ENCODE data around the gene C1QTNF8. TPM values are rescaled to one million over a fixed set of nuclear protein-coding genes. Genes with fewer than 3 reads are reported as not detected.

C1QTNF8 gene
- total RNA-seq, 4 donors from 2014 or later = not detected

- Histone ChIP-seq H3K4me3 (no peak overlapping the region), H3K27me3 (peaks cover 18% of the 10 kb centered on the region), H3K27ac (no peak overlapping the region), H3K4me1 (no peaks in the 10 kb centered on the region), H3K9me3 (no peaks in the 10 kb centered on the region), H3K36me3 (no peaks in the 10 kb centered on the region)
- intact Hi-C loops (cut with DNase I; ENCODE audit: low total_unique reads) (no loop called here), in situ Hi-C loops (cut with MboI; ENCODE audit: low pct_ligation_motif_present in 1 of 4, low pct_unique_long_range_greater_than_20kb in 1 of 4, low sequenced_read_pairs in 3 of 4) (no loop called here)
- DNase-seq = no peak
- TF ChIP-seq EP300 (IDR thresholded peaks at IDR 0.05; ENCODE audit: low read depth) = no peak
- TF ChIP-seq POLR2AphosphoS5 (IDR thresholded peaks at IDR 0.05) = no peak
- no peak for TF ChIP-seq POLR2A (IDR thresholded peaks at IDR 0.05)
- TF ChIP-seq CTCF (IDR thresholded peaks at IDR 0.05) = no peak
- 81% methylated on average over 23 of the region's 23 CpGs; no CpG with 5 or more reads in 1 of the 2 donors for WGBS, 2 donors (ENCODE audit: low coverage in 1 of 2)
Measured at GRCh38 chr16:1121009-1121408, 25.0 kb upstream of the C1QTNF8 start.

- H3K27ac ChIP-seq = no peak overlapping the region
- H3K4me3 ChIP-seq = no peak overlapping the region
- no peaks in the 10 kb centered on the region for H3K36me3 ChIP-seq
- H3K4me1 ChIP-seq = no peaks in the 10 kb centered on the region
- H3K9me3 ChIP-seq = no peaks in the 10 kb centered on the region
- DNase-seq = no peak
- in situ Hi-C loops (cut with MboI; ENCODE audit: low pct_ligation_motif_present in 1 of 4, low pct_unique_long_range_greater_than_20kb in 1 of 4, low sequenced_read_pairs in 3 of 4) (no loop called here), intact Hi-C loops (cut with DNase I; ENCODE audit: low total_unique reads) (no loop called here)
- WGBS, 2 donors (ENCODE audit: low coverage in 1 of 2) = 72% methylated on average over 17 of the region's 22 CpGs; no CpG with 5 or more reads in 1 of the 2 donors
- TF ChIP-seq EP300 (IDR thresholded peaks at IDR 0.05; ENCODE audit: low read depth) (no peak), CTCF (IDR thresholded peaks at IDR 0.05) (no peak), POLR2AphosphoS5 (IDR thresholded peaks at IDR 0.05) (no peak), POLR2A (IDR thresholded peaks at IDR 0.05) (no peak)
- H3K27me3 ChIP-seq = peaks cover 18% of the 10 kb centered on the region
Measured at GRCh38 chr16:1120577-1120941, 24.5 kb upstream of the C1QTNF8 start.

- intact Hi-C loops (cut with DNase I; ENCODE audit: low total_unique reads) = no loop called here
- Histone ChIP-seq H3K4me1 (no peaks in the 10 kb centered on the region), H3K27me3 (peaks cover 20% of the 10 kb centered on the region), H3K4me3 (no peak overlapping the region), H3K36me3 (no peaks in the 10 kb centered on the region), H3K9me3 (no peaks in the 10 kb centered on the region), H3K27ac (no peak overlapping the region)
- no peak for TF ChIP-seq POLR2A (IDR thresholded peaks at IDR 0.05)
- TF ChIP-seq POLR2AphosphoS5 (IDR thresholded peaks at IDR 0.05) = no peak
- no peak for TF ChIP-seq EP300 (IDR thresholded peaks at IDR 0.05; ENCODE audit: low read depth)
- no peak for TF ChIP-seq CTCF (IDR thresholded peaks at IDR 0.05)
- 65% methylated on average over 23 of the region's 35 CpGs; no CpG with 5 or more reads in 1 of the 2 donors for WGBS, 2 donors (ENCODE audit: low coverage in 1 of 2)
- no peak for DNase-seq
- in situ Hi-C loops (cut with MboI; ENCODE audit: low pct_ligation_motif_present in 1 of 4, low pct_unique_long_range_greater_than_20kb in 1 of 4, low sequenced_read_pairs in 3 of 4) = no loop called here
Measured at GRCh38 chr16:1119766-1120576, 23.9 kb upstream of the C1QTNF8 start.

GRCh38 chr16:1119129-1119528, 23.1 kb upstream of the C1QTNF8 start:
- Histone ChIP-seq H3K4me1 (no peaks in the 10 kb centered on the region), H3K27me3 (peaks cover 27% of the 10 kb centered on the region), H3K36me3 (no peaks in the 10 kb centered on the region), H3K9me3 (no peaks in the 10 kb centered on the region), H3K4me3 (no peak overlapping the region), H3K27ac (no peak overlapping the region)
- intact Hi-C loops (cut with DNase I; ENCODE audit: low total_unique reads) (no loop called here), in situ Hi-C loops (cut with MboI; ENCODE audit: low pct_ligation_motif_present in 1 of 4, low pct_unique_long_range_greater_than_20kb in 1 of 4, low sequenced_read_pairs in 3 of 4) (no loop called here)
- 73% methylated on average over 18 of the region's 19 CpGs; no CpG with 5 or more reads in 1 of the 2 donors for WGBS, 2 donors (ENCODE audit: low coverage in 1 of 2)
- TF ChIP-seq POLR2A (IDR thresholded peaks at IDR 0.05) (no peak), POLR2AphosphoS5 (IDR thresholded peaks at IDR 0.05) (no peak), CTCF (IDR thresholded peaks at IDR 0.05) (no peak), EP300 (IDR thresholded peaks at IDR 0.05; ENCODE audit: low read depth) (no peak)
- DNase-seq = no peak
